Superior temporal gyrus (tissue), 1 donor: ENCODE measurements around the gene DPH3.

ENCODE experiments used
- DNase-seq: peaks from one replicate; pipeline ENCODE4 v3.0.0-alpha.2; 2016; ENCODE audit errors: extremely low spot score

DPH3 gene

DNA sequence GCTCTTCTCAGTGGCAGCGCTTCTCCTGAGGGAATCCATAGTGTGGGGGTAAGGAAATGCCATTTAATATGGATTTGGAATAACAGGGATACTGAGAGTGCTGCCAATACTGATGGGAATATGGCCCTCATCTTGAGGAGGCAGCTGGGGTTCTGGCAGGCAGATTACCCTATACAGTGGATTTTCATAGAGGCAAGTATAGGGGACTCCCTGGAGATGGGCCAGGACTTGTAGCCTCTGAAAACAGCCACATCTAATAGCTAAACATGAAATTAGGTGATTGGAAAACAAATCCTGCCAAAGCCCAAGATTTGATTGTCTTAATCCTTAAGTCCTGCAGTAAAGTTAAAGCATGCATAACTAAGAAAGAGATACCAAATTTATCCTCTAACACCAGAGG is 30.9 kb downstream of the DPH3 start:
- DNase-seq = no peak

DNA sequence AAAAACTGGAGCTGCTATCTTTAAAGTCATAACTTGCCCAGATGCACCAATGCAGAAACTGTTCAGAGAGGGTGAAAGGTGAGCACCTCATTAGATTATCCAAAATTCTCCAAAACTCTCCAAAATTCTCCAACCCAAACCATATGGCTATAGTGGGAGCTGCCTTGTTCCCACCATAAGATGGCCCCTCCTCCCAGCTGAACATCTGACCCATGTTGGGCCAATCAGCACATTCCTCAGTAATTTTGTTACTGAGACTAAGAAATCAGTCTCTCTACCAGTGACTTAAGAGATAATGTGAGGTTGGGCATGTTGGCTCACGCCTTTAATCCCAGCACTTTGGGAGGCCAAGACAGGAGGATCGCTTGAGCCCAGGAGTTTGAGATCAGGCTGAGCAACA is 32.8 kb downstream of the DPH3 start:
- DNase-seq = no peak

DNA sequence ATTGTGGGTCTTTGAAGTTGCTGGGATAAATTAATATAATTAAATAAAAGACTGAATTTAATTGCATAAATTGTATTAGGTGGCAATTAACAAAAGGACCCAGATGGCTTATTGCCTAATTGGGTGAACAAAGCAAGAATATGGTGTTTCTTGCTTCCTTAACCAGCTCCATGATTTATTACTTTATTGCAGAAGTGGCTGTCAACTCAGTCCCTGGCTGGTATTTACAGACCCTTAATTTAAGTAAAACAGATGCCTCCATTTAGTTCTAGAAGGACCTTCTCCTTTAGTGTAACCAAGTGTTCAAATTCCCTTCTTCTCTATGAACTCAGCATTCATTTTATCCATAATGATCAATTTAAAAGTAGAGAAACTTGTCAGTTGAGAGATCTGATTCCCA is 35.1 kb downstream of the DPH3 start:
- no peak for DNase-seq

DNA sequence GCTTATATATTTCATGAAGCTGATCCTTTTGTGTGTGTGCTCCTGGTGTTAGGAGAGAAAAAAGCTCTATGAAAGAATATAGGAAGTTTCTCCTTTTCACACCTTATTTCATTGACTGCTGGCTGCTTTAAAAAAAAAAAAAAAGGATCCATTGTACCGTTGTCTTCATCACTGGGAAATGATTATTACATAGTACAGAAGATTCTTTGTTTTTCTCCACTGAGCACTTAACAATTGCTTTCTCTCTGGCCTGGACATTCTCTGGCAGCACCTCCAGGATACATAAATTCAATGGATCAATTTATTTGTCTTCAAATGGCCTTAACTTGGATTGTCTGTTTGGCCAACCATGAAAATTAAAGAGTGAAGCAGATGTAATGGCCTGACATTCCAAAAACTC is 37.2 kb downstream of the DPH3 start:
- peak; percentile 55 for DNase-seq

DNA sequence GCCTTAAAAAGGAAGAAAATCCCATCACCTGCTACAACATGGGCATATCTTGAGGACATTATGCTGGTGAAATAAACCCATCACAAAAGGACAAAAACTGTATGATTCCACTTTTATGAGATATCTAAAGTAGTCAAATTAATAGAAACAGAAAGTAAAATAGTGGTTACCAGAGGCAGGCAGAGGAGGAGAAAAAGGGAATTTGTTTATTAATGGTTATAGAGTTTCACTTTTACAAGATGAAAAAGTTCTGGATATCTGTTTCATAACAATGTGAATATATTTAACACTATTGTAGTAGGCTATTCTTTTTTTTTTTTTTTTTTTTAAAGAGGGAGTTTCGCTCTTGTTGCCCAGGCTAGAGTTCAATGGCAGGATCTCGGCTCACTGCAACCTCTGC is 40.4 kb downstream of the DPH3 start:
- DNase-seq = no peak

DNA sequence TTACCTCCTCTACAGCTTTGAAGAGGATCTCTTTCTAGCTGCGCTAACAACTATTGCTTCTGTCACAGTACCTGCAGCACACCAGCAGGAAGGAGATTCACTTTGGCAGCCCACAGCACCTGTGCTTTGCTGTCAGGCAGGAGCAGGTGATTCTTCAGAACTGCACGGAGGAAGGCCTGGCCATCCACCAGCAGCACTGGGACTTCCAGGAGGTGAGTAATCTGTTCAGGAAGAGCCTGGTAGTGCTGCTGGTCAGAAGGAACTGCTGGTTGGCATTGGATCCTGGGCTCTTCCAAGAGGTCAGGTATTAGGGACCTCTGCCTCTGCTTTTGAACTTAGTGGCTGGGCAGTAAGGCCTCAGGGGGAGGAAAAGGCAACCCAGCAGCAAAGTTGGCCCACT is 42.2 kb downstream of the DPH3 start:
- DNase-seq = no peak

DNA sequence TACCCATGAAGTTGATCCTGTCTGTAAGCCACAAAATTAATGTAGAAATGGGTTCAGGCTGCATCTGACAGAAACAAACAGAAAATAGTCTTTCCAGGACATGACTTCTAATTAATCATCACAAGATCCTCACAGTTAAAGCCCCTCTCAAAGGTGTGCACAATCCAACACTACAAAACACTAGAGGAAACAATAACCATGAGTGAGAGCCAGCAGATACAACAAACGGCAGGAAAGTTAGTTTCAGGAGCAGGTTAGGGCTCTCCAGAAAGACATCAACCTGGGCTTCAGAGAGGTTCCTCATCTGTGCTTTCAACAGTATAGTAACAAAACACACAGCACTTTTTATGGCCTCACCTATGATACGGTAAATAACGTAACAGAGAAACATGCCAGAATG is 42.8 kb downstream of the DPH3 start:
- no peak for DNase-seq

DNA sequence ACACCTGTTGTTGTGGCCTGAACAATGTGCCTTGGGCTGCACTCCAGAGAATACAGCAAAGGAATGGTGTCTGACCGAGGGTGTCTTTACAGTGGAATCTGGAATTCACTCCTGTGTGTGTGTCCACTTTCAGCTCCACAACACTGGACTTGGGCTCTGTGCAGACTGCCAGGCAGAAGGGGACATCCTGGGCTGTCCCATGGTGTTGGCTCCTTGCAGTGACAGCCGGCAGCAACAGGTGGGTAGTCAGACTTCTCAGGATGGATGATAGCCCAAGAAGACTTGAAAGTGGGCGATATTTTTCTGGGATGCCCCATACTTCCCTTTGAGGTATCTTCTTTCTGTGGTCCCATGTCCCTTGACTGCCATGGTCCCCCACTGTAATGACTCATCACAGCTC is 45.0 kb downstream of the DPH3 start:
- DNase-seq = no peak

DNA sequence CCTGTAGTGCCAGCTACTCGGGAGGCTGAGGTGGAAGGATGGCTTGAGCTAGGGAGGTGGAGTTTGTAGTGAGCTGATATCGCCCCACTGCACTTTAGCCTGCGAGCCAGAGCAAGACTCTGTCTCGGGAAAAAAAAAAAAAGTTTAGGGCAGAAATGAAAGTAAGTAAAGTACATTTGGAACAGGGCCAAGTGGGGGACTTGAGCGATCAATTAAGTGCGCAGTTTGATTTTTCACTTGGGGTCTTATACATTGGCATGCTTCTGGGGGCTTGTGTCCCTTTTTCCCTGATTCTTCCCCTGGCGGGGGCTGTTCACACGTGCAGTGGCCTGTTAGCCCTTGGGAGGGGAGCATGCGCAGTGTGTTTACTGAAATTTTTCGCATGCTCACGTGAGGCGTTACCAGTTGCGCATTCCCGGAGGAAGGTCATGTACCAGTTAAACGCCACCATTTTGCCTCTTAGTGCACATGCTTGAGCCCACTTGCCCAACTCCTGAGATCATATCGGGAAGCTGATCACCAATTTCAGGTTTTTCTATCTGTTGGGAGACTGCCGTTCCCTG is 48.3 kb downstream of the DPH3 start:
- DNase-seq = no peak

DNA sequence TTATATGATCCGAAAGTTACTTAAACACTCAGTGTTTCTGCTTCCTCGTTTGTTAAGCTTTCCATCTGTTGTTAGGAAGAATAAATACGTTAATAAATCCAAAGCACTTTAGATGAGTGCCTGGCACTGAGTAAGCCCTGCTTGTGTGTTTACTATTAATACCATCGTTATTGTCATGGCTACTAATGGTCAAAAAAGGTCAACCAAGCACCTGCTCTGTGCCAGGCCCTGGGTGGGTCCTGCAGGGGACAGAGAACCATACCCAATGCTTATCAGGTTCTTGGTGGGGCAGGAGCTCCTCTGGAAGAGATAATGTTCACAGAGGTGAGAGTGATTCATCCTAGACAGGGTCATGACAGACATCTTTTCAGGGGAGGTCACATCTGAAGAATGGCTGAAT is 50.4 kb downstream of the DPH3 start:
- no peak for DNase-seq

DNA sequence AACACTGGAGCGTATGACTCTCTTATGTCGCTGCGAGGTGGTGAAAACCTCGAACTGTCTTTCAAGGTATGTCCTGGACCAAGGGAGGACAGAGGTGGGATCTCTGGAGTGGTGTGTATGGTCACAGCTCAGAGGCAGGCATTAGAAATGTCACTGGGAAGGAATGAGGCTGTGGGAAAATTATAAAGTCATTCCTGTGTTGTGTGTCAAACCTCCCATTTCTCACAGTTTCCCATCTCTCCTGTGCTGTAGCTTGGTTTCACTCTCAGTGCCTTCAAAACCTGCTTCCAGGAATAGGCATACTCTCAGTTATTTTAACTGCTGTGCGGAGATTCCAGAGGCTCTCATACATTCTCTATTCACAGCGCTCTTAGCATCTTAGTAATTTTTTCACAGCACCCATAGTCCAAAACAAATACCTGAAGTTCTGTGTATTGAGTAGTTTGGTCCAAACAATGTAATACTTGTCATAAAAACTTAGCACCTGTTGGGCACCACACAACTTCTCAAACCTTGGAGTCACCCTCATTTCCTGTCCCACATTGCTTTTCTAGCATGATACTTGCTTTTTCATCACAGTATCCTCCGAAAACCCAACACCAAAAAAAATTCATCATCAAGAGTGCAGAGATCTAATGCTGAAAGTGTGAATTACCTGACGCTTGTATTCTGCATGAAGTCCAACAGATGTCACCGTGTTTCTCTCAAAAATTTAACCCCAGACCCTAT is 53.4 kb downstream of the DPH3 start:
- DNase-seq = no peak
